ENCODE results near the gene LSP1.

- TF ChIP-seq POLR2AphosphoS5 (IDR thresholded peaks at IDR 0.05; ENCODE audit: low read depth, low read length) = no peak
- TF ChIP-seq POLR2A (IDR thresholded peaks at IDR 0.05; ENCODE audit: low read depth, low read length) = no peak
- no peak for TF ChIP-seq TAF1 (IDR thresholded peaks at IDR 0.05; ENCODE audit: low read depth, low read length)
- no peak for TF ChIP-seq POU2F2 (IDR thresholded peaks at IDR 0.05; ENCODE audit: low read depth, low read length)
- no peak for TF ChIP-seq SPI1 (IDR thresholded peaks at IDR 0.05; ENCODE audit: low read depth, low read length)
Measured at GRCh38 chr11:1832211-1832919, 20.5 kb upstream of the LSP1 start.

Data from GM12891 (cell line).